ENCODE results near the gene BACH2. TPM values are rescaled to one million over a fixed set of nuclear protein-coding genes. Genes with fewer than 3 reads are reported as not detected.

The BACH2 gene
- total and polyA plus RNA-seq, 10 of the 15 experiments (the other 5 are each of a cell fraction or from before 2014, with no cell fraction given): 0.03 to 0.28 (median 0.04) TPM; not detected in 3

- FAIRE-seq (no peak), ATAC-seq (no peak), DNase-seq (ENCODE audit: low read depth, low spot score) (no peak)
- no peaks in the 10 kb centered on the region for H3K36me3 ChIP-seq (ENCODE audit: control insufficient read depth in 2 of 2, insufficient read depth in 2 of 2, low read length in 1 of 2)
- intact Hi-C loops (cut with micrococcal nuclease; ENCODE audit: unreplicated experiment) (no loop called here), in situ Hi-C loops (cut with MboI) (no loop called here)
- H3K79me2 ChIP-seq (ENCODE audit: control insufficient read depth, insufficient read depth, low read length): no peaks in the 10 kb centered on the region
- no peak overlapping the region for H3K4me2 ChIP-seq (ENCODE audit: control insufficient read depth, insufficient read depth)
- no peak for TF ChIP-seq STAT1 (conservative IDR thresholded peaks at IDR 0.05)
- no peak for TF ChIP-seq JUNB (IDR thresholded peaks at IDR 0.05)
- TF ChIP-seq MYC (IDR thresholded peaks at IDR 0.05; ENCODE audit: insufficient read depth, insufficient read length, insufficient replicate concordance, low read length, severe bottlenecking): no peak
- TF ChIP-seq MAX (IDR thresholded peaks at IDR 0.05; ENCODE audit: low read depth, low read length): no peak
- TF ChIP-seq E4F1 (IDR thresholded peaks at IDR 0.05; ENCODE audit: borderline replicate concordance, partially characterized antibody): no peak
- no peak for TF ChIP-seq ZNF207 (IDR thresholded peaks at IDR 0.05; ENCODE audit: borderline replicate concordance)
- TF ChIP-seq EED (IDR thresholded peaks at IDR 0.05; ENCODE audit: low read depth): no peak
- TF ChIP-seq CREB1 (IDR thresholded peaks at IDR 0.05; ENCODE audit: low read depth): no peak
- no peak for TF ChIP-seq IRF4 (IDR thresholded peaks at IDR 0.05; ENCODE audit: low read depth, low read length)
- no peak for TF ChIP-seq MEF2B (IDR thresholded peaks at IDR 0.05; ENCODE audit: partially characterized antibody, poor library complexity, severe bottlenecking)
- no peak for TF ChIP-seq SUZ12 (IDR thresholded peaks at IDR 0.05; ENCODE audit: unreplicated experiment)
- no peak for TF ChIP-seq RB1 (IDR thresholded peaks at IDR 0.05; ENCODE audit: borderline replicate concordance)
- TF ChIP-seq ASH2L (IDR thresholded peaks at IDR 0.05; ENCODE audit: borderline replicate concordance, low read depth): no peak
- TF ChIP-seq SUPT20H (IDR thresholded peaks at IDR 0.05; ENCODE audit: borderline replicate concordance, control insufficient read depth, low read depth, low read length): no peak
- TF ChIP-seq BACH1 (IDR thresholded peaks at IDR 0.05; ENCODE audit: borderline replicate concordance): no peak
- no peak for TF ChIP-seq STAT3 (IDR thresholded peaks at IDR 0.05; ENCODE audit: low read depth, low read length)
- no peak for TF ChIP-seq FOXM1 (IDR thresholded peaks at IDR 0.05; ENCODE audit: low read depth, low read length)
- TF ChIP-seq ZBTB11 (CRISPR knock-in tag; IDR thresholded peaks at IDR 0.05): no peak
- no peak for TF ChIP-seq HCFC1 (IDR thresholded peaks at IDR 0.05; ENCODE audit: low read length)
- no peaks in the 10 kb centered on the region; the same call in 2 of the 3 replicates for H3K9me3 ChIP-seq (replicated peaks; ENCODE audit: control insufficient read depth, insufficient read depth, low read length)
- ChIA-PET RAD21 (ENCODE audit: unreplicated experiment) (interaction anchor here (0.5 to 1.4 kb wide), 3 partner anchors 11 to 205 kb away, joined by 3 to 5 read pairs (median 5); no protein-coding TSS in a partner anchor), CTCF (interaction anchor here (0.7 to 1.5 kb wide), 6 partner anchors 11 to 333 kb away, joined by 3 to 7 read pairs (median 3); no protein-coding TSS in a partner anchor), SMC1A (ENCODE audit: uncharacterized antibody, unreplicated experiment) (interaction anchor here (1.3 kb wide), 1 partner anchor 10 kb away, joined by 3 read pairs; no protein-coding TSS in a partner anchor), POLR2A (no interaction called here)
- H3K4me3 ChIP-seq: no peak overlapping the region
- H2AFZ ChIP-seq (ENCODE audit: control insufficient read depth, low read depth, low read length): no peak overlapping the region
- no peak overlapping the region for H3K9ac ChIP-seq (ENCODE audit: control insufficient read depth, insufficient read depth, low read length)
- no peak overlapping the region for H3K27ac ChIP-seq (ENCODE audit: control insufficient read depth, insufficient read depth)
- no peaks in the 10 kb centered on the region for H3K4me1 ChIP-seq (ENCODE audit: control insufficient read depth, insufficient read depth, low read length)
- 44% methylated on average over 5 of the region's 5 CpGs for WGBS (ENCODE audit: insufficient coverage, insufficient replicate concordance, low lambda C conversion rate, missing lambda C conversion rate)
- no peaks in the 10 kb centered on the region for H4K20me1 ChIP-seq (ENCODE audit: control insufficient read depth, insufficient read depth)
- peaks cover 0 to 10% of the 10 kb centered on the region in 2 experiments; a peak in 2 of 4 replicates for H3K27me3 ChIP-seq (replicated peaks in 1 of 2; ENCODE audit: control insufficient read depth in 2 of 2, insufficient read depth in 2 of 2, low read length in 1 of 2)
- BruUV-seq (replicated peaks): no TSS peak
These were observed 22.8 kb downstream of the BACH2 start for GRCh38 chr6:90273863-90274262.
